H1 (cell line): ENCODE data around the gene FOXK1. TPM values are rescaled to one million over a fixed set of nuclear protein-coding genes. Genes with fewer than 3 reads are reported as not detected.

ENCODE experiments used
- CTCF ChIA-PET: fragments of 300-600 bp; sonication (Branson Sonifier 250); formaldehyde crosslinking; loops from one replicate; lab custom pipeline; 2021; ENCODE audit not compliant: partially characterized antibody; lab: Charles Lee
- POLR2A ChIA-PET: fragments of 300-600 bp; sonication (Branson Sonifier 250); formaldehyde crosslinking; loops from one replicate; lab custom pipeline; 2021; ENCODE audit warnings: inconsistent platforms; ENCODE audit not compliant: partially characterized antibody; lab: Charles Lee
- DNase-seq, 2 experiments: peaks; one replicate each; pipeline versions ENCODE4 v3.0.0 to v3.0.0-alpha.2; 2010 to 2022; ENCODE audit warnings: low spot score in 2 of 2, low read depth in 1 of 2, mixed read lengths in 1 of 2
- FAIRE-seq: peaks from 2 replicates; lab custom pipeline; 2011; peaks lifted over from hg19 to GRCh38; lab: Jason Lieb, UNC
- H2AFZ ChIP-seq: 2 replicates; pipeline ENCODE4 v1.8.1; 2012; ENCODE audit warnings: low read length, inconsistent platforms
- H2AK5ac ChIP-seq: 2 replicates; pipeline ENCODE4 v1.6.1; 2013; ENCODE audit warnings: low read depth, low read length
- H2BK120ac ChIP-seq: replicated peaks from 2 replicates; pipeline ENCODE3; 2013; ENCODE audit warnings: low read depth, low read length, inconsistent platforms
- H2BK12ac ChIP-seq: 2 replicates; pipeline ENCODE4 v1.6.1; 2013; ENCODE audit warnings: low read depth, low read length
- H2BK15ac ChIP-seq: 2 replicates; pipeline ENCODE4 v1.6.1; 2013; ENCODE audit warnings: low read length
- H2BK20ac ChIP-seq: 2 replicates; pipeline ENCODE4 v1.6.1; 2013; ENCODE audit warnings: low read length
- H2BK5ac ChIP-seq: 2 replicates; pipeline ENCODE4 v1.6.1; 2013; ENCODE audit warnings: low read depth, low read length
- H3K14ac ChIP-seq: 2 replicates; pipeline ENCODE4 v1.6.1; 2013; ENCODE audit warnings: inconsistent platforms; ENCODE audit not compliant: insufficient read length
- H3K18ac ChIP-seq: 2 replicates; pipeline ENCODE4 v1.6.1; 2013; ENCODE audit warnings: low read length; ENCODE audit errors: extremely low read depth
- H3K23ac ChIP-seq: 2 replicates; pipeline ENCODE4 v1.6.1; 2013; ENCODE audit warnings: inconsistent platforms; ENCODE audit not compliant: insufficient read length
- H3K23me2 ChIP-seq: 2 replicates; pipeline ENCODE4 v1.6.1; 2013; ENCODE audit warnings: low read depth, low read length
- H3K27ac ChIP-seq: 2 replicates; pipeline ENCODE4 v1.6.1; 2011; ENCODE audit warnings: low read depth, low read length, inconsistent platforms
- H3K27me3 ChIP-seq, 4 experiments: replicated peaks in 1 of 4; 1 replicate in 1 of 4; 2 replicates in 3 of 4; pipeline versions ENCODE4 v1.6.1 to v1.8.1; 2011 to 2013; ENCODE audit warnings: low read length in 3 of 4, mild to moderate bottlenecking in 3 of 4, inconsistent platforms in 2 of 4, mixed read lengths in 2 of 4, moderate library complexity in 1 of 4; ENCODE audit not compliant: control insufficient read depth in 3 of 4, insufficient read depth in 3 of 4; ENCODE audit errors: extremely low read depth in 1 of 4
- H3K36me3 ChIP-seq, 4 experiments: 2 replicates each; pipeline versions ENCODE4 v1.6.1 to v1.8.1; 2011 to 2013; ENCODE audit warnings: mild to moderate bottlenecking in 4 of 4, low read length in 3 of 4, moderate library complexity in 2 of 4, control low read depth in 1 of 4, inconsistent platforms in 1 of 4; ENCODE audit not compliant: insufficient read depth in 4 of 4, control insufficient read depth in 2 of 4
- H3K4ac ChIP-seq: replicated peaks from 2 replicates; pipeline ENCODE3; 2013; ENCODE audit warnings: low read length, low read depth, mixed read lengths, inconsistent platforms; ENCODE audit not compliant: insufficient read length
- H3K4me1 ChIP-seq, 4 experiments: replicated peaks in 1 of 4; 1 replicate in 1 of 4; 2 replicates in 3 of 4; pipeline versions ENCODE4 v1.6.1 to v1.8.1; 2011 to 2013; ENCODE audit warnings: low read length in 3 of 4, inconsistent platforms in 2 of 4, mixed read lengths in 1 of 4; ENCODE audit not compliant: insufficient read depth in 4 of 4, control insufficient read depth in 3 of 4
- H3K4me2 ChIP-seq, 2 experiments: 2 replicates each; pipeline versions ENCODE4 v1.6.1 to v1.8.1; 2011 to 2013; ENCODE audit warnings: low read depth in 2 of 2, low read length in 2 of 2, control low read depth in 1 of 2, inconsistent platforms in 1 of 2, mild to moderate bottlenecking in 1 of 2; ENCODE audit not compliant: insufficient read depth in 1 of 2
- H3K4me3 ChIP-seq, 4 experiments: fragments of 200-600, 300-600 bp in 1 of 4; sonication (generic), shearing (Covaris generic), sonication (Bioruptor Twin) in 1 of 4; 2 replicates each; pipeline versions ENCODE4 v1.5.1 to v1.8.1; 2011 to 2016; ENCODE audit warnings: low read length in 4 of 4, low read depth in 3 of 4, control low read depth in 2 of 4, inconsistent platforms in 2 of 4, mild to moderate bottlenecking in 2 of 4, mixed read lengths in 1 of 4, moderate library complexity in 1 of 4; ENCODE audit not compliant: insufficient read depth in 2 of 4; ENCODE audit errors: extremely low read depth in 1 of 4
- H3K56ac ChIP-seq: replicated peaks from 2 replicates; pipeline ENCODE3; 2013; ENCODE audit warnings: low read depth, mild to moderate bottlenecking, mixed read lengths, low read length, inconsistent platforms; ENCODE audit not compliant: insufficient read length
- H3K79me1 ChIP-seq: 2 replicates; pipeline ENCODE4 v1.6.1; 2013; ENCODE audit warnings: low read depth, low read length, control low read depth
- H3K79me2 ChIP-seq, 2 experiments: 2 replicates each; pipeline versions ENCODE4 v1.6.1 to v1.8.1; 2012 to 2013; ENCODE audit warnings: low read length in 2 of 2, mild to moderate bottlenecking in 2 of 2, inconsistent platforms in 1 of 2; ENCODE audit not compliant: insufficient read depth in 2 of 2, control insufficient read depth in 1 of 2
- H3K9ac ChIP-seq, 4 experiments: replicated peaks in 1 of 4; 1 replicate in 1 of 4; 2 replicates in 3 of 4; pipeline versions ENCODE4 v1.6.1 to v1.8.1; 2011 to 2013; ENCODE audit warnings: low read depth in 3 of 4, low read length in 3 of 4, control low read depth in 2 of 4, mild to moderate bottlenecking in 2 of 4, moderate library complexity in 2 of 4, inconsistent platforms in 1 of 4; ENCODE audit errors: extremely low read depth in 1 of 4
- H3K9me3 ChIP-seq, 2 experiments: 2 replicates each; pipeline versions ENCODE4 v1.6.1 to v1.8.1; 2012 to 2013; ENCODE audit warnings: mild to moderate bottlenecking in 2 of 2, moderate library complexity in 2 of 2, control low read depth in 1 of 2, inconsistent platforms in 1 of 2, low read depth in 1 of 2, low read length in 1 of 2, mixed read lengths in 1 of 2; ENCODE audit not compliant: insufficient read depth in 2 of 2
- H4K20me1 ChIP-seq, 2 experiments: replicated peaks in 1 of 2; 2 replicates each; pipeline versions ENCODE3 to v1.8.1; 2011 to 2013; ENCODE audit warnings: inconsistent platforms in 2 of 2, low read length in 2 of 2, mild to moderate bottlenecking in 1 of 2; ENCODE audit not compliant: insufficient read depth in 2 of 2, control insufficient read depth in 1 of 2
- H4K5ac ChIP-seq: 2 replicates; pipeline ENCODE4 v1.6.1; 2013; ENCODE audit warnings: low read length, low read depth, mixed read lengths, inconsistent platforms; ENCODE audit not compliant: insufficient read length
- H4K8ac ChIP-seq: 2 replicates; pipeline ENCODE4 v1.8.0; 2013; ENCODE audit warnings: mild to moderate bottlenecking, moderate library complexity, low read length, inconsistent platforms; ENCODE audit not compliant: insufficient read depth; ENCODE audit errors: extremely low read depth
- H4K91ac ChIP-seq: replicated peaks from 2 replicates; pipeline ENCODE3; 2013; ENCODE audit warnings: low read length, mixed read lengths, inconsistent platforms; ENCODE audit not compliant: insufficient read length
- CEBPB ChIP-seq: IDR thresholded peaks from 2 replicates; pipeline ENCODE4 v1.6.1; 2012; ENCODE audit warnings: low read depth, low read length
- CTCF ChIP-seq, 3 experiments: IDR thresholded peaks; 1 replicate in 2 of 3; 2 replicates in 1 of 3; pipeline versions ENCODE4 v1.5.1 to v1.6.1; 2011; ENCODE audit warnings: low read length in 3 of 3, mild to moderate bottlenecking in 3 of 3, inconsistent platforms in 2 of 3, low read depth in 1 of 3, moderate library complexity in 1 of 3; ENCODE audit not compliant: insufficient read depth in 1 of 3; ENCODE audit errors: control extremely low read depth in 1 of 3
- E2F6 ChIP-seq: IDR thresholded peaks from 2 replicates; pipeline ENCODE4 v1.6.1; 2012; ENCODE audit warnings: inconsistent platforms
- EP300 ChIP-seq, 2 experiments: IDR thresholded peaks; 1 replicate in 1 of 2; 2 replicates in 1 of 2; pipeline ENCODE4 v1.6.1; 2011 to 2012; ENCODE audit warnings: low read depth in 2 of 2, low read length in 2 of 2, mild to moderate bottlenecking in 2 of 2, borderline replicate concordance in 1 of 2, inconsistent platforms in 1 of 2, moderate library complexity in 1 of 2
- NANOG ChIP-seq: IDR thresholded peaks from 2 replicates; pipeline ENCODE4 v1.6.1; 2011; ENCODE audit warnings: low read length, low read depth, mild to moderate bottlenecking, inconsistent platforms; ENCODE audit not compliant: insufficient read depth, poor library complexity, severe bottlenecking
- POU5F1 ChIP-seq: IDR thresholded peaks from 2 replicates; pipeline ENCODE4 v1.6.1; 2011; ENCODE audit warnings: low read depth, mild to moderate bottlenecking, low read length, moderate library complexity
- RAD21 ChIP-seq, 2 experiments: IDR thresholded peaks in 1 of 2; conservative IDR thresholded peaks in 1 of 2; 2 replicates each; pipeline ENCODE4 v1.6.1; 2011; ENCODE audit warnings: low read depth in 2 of 2, low read length in 2 of 2, improper control_type of control experiment in 1 of 2, inconsistent platforms in 1 of 2, mild to moderate bottlenecking in 1 of 2, moderate library complexity in 1 of 2
- RFX5 ChIP-seq: IDR thresholded peaks from 2 replicates; pipeline ENCODE4 v1.6.1; 2011; ENCODE audit warnings: low read depth, low read length, improper control_type of control experiment, borderline replicate concordance
- SUZ12 ChIP-seq: fragments of 200-600 bp; sonication (generic); IDR thresholded peaks from 2 replicates; pipeline ENCODE4 v1.6.1; 2012; ENCODE audit warnings: mild to moderate bottlenecking, inconsistent platforms, low read length, moderate library complexity, mixed read lengths
- TBP ChIP-seq: IDR thresholded peaks from 2 replicates; pipeline ENCODE4 v1.6.1; 2011; ENCODE audit warnings: low read depth, low read length, improper control_type of control experiment
- WGBS, 2 experiments: shearing (Covaris generic) in 1 of 2; methylation state at CpG; one replicate each; pipeline versions ENCODE4 v1.1.6 to v1.1.7; 2013 to 2015; ENCODE audit warnings: low lambda C conversion rate in 2 of 2, mixed read lengths in 2 of 2, inconsistent platforms in 1 of 2, low coverage in 1 of 2, missing lambda C conversion rate in 1 of 2; ENCODE audit not compliant: insufficient replicate concordance in 2 of 2, insufficient coverage in 1 of 2, insufficient read length in 1 of 2; ENCODE audit errors: extremely low coverage in 1 of 2, missing lambda C conversion rate in 1 of 2; 5-methylcytosine and 5-hydroxymethylcytosine counted together
- polyA plus RNA-seq, 7 experiments: library from polyadenylated mRNA; depleted of rRNA in 3 of 7; stranded (reverse) in 5 of 7; unstranded in 2 of 7; fragments of >200 nt in 5 of 7; fragments of 200-250 nt in 2 of 7; gene quantifications; 1 replicate in 5 of 7; 2 replicates in 1 of 7; 4 replicates in 1 of 7; pipeline versions ENCODE4 v1.2.1 to v1.2.3, GENCODE V29; 2011 to 2013; ENCODE audit warnings: missing spikeins in 2 of 7, mixed read lengths in 2 of 7
- total RNA-seq: library from RNA; stranded (reverse); fragmentation: NEBNext Ultra II Directional; extraction: Animal tissue kit (Norgen Biotek cat#: 25700); gene quantifications from 2 replicates; pipeline ENCODE4 v1.2.1, GENCODE V29; 2021

The FOXK1 gene
- total and polyA plus RNA-seq, 2 of the 8 experiments (the other 6 are each of a cell fraction or from before 2014, with no cell fraction given), result 2.0 to 8.5 TPM

DNA sequence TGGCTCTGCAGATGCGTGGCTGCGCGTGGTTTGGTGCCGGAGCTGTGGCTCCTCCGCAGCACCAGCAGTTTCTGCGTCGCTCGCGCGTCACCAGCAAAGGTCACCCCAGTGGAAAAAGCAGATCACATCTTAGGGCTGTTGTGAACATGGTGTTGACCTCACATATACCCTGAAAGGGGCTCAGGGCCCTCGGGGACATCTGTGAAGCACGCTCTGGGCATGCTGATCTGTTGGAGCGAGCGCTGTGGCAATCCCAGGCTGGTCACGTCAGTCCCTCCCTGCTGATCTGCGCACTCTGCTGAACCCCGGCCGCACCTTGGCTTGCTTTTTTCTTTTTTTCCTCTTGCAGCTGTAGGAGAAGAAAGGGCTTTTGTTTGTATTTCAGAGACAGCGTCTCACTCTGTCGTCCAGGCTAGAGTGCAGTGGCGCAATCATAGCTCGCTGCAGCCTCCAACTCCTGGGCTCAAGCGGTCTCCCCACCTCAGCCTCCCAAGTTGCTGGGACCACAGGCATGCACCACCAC is 60.0 kb downstream of the FOXK1 start:
- Histone ChIP-seq H2BK12ac (no peak overlapping the region), H3K27ac (no peak overlapping the region), H3K9me3 (no peaks in the 10 kb centered on the region), H3K23me2 (no peaks in the 10 kb centered on the region), H2AFZ (no peak overlapping the region), H3K27me3 (peaks cover 3 to 58% (median 41%) of the 10 kb centered on the region in 4 experiments), H2BK15ac (no peak overlapping the region), H3K36me3 (no peaks in the 10 kb centered on the region), H4K91ac (no peak overlapping the region), H2BK5ac (no peak overlapping the region), H3K79me1 (peaks cover 4% of the 10 kb centered on the region; the same call in 1 of the 2 replicates), H2BK120ac (no peak overlapping the region), H3K56ac (no peak overlapping the region), H3K18ac (no peak overlapping the region), H3K14ac (no peak overlapping the region), H3K4me3 (no peak overlapping the region), H4K20me1 (peaks cover 11 to 25% of the 10 kb centered on the region in 2 experiments), H3K9ac (no peak overlapping the region), H2AK5ac (no peak overlapping the region), H2BK20ac (no peak overlapping the region), H4K8ac (no peak overlapping the region), H3K79me2 (no peaks in the 10 kb centered on the region), H3K4me2 (no peak overlapping the region), H3K4me1 (peaks cover 4 to 12% (median 8%) of the 10 kb centered on the region in 4 experiments), H3K23ac (no peak overlapping the region), H3K4ac (no peak overlapping the region), H4K5ac (no peak overlapping the region)
- CTCF ChIA-PET, result no interaction called here
- POLR2A ChIA-PET, result no interaction called here
- 94% methylated on average over 18 of the region's 23 CpGs; no CpG with 5 or more reads in 1 of the 2 experiments for WGBS, 2 experiments
- DNase-seq (no peak), FAIRE-seq (no peak)
- no peak for TF ChIP-seq CTCF (IDR thresholded peaks at IDR 0.05; ENCODE audit: control extremely low read depth in 1 of 3, insufficient read depth in 1 of 3, low read depth in 1 of 3, low read length in 3 of 3)
- no peak for TF ChIP-seq RAD21 (IDR thresholded peaks at IDR 0.05 in 1 of 2, conservative IDR thresholded peaks at IDR 0.05 in 1 of 2; ENCODE audit: low read depth in 2 of 2, low read length in 2 of 2)
- TF ChIP-seq CEBPB, result no peak
- no peak for TF ChIP-seq RFX5
- no peak for TF ChIP-seq EP300 (IDR thresholded peaks at IDR 0.05; ENCODE audit: borderline replicate concordance in 1 of 2, low read depth in 2 of 2, low read length in 2 of 2)
- TF ChIP-seq POU5F1, result no peak
- no peak for TF ChIP-seq E2F6
- no peak for TF ChIP-seq SUZ12
- no peak for TF ChIP-seq NANOG
- no peak for TF ChIP-seq TBP
